Measurements from ENCODE around the gene TRPC1.

DNA sequence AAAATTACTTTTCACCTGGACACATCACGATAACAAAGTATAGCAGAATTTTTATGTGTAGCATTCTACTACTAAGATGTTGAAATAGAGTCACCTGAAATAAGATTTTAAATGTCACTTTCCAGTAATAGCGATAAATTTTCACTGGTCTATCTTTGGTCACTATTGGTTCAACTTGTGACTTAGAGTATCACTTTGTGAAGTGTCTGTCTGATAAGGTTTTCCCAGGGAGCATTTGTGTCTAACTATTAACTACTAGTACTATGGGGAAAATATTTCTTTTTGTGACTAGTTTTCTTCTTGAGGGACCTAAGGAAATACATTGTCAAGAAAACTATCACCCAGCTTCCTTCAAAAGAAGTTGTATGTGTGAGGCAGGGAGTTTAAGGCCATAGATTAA lies 11.0 kb downstream of the TRPC1 start:
- TF ChIP-seq YY1 (IDR thresholded peaks at IDR 0.05; ENCODE audit: insufficient read depth, insufficient read length): no peak
- no peak for TF ChIP-seq SUZ12 (IDR thresholded peaks at IDR 0.05; ENCODE audit: extremely low read depth, insufficient read depth, insufficient read length)

Measured in NT2/D1 (cell line).